A172 (cell line): ENCODE results near the gene ABCB11. TPM values are rescaled to one million over a fixed set of nuclear protein-coding genes. Genes with fewer than 3 reads are reported as not detected.
"Not testable (repeated sequence)": the region's sequence is repeated elsewhere in the genome, so short reads cannot be mapped to it uniquely, and the experiment has no call there.

Source experiments
- DNase-seq: peaks from one replicate; pipeline ENCODE4 v3.0.0-alpha.2; 2015; ENCODE audit warnings: low spot score
- total RNA-seq: library from RNA; depleted of rRNA; stranded (reverse); fragments of >200 nt; shearing (Covaris generic); gene quantifications from 2 replicates; pipeline ENCODE4 v1.2.3, GENCODE V29; 2014

ABCB11 gene
- total RNA-seq, 1 experiment from 2014 or later = not detected

GRCh38 chr2:168971261-168971660, 59.9 kb downstream of the ABCB11 start:
- no peak for DNase-seq

GRCh38 chr2:168970711-168971233, 60.4 kb downstream of the ABCB11 start:
- no peak for DNase-seq

GRCh38 chr2:168969865-168970264, 61.3 kb downstream of the ABCB11 start:
- no peak for DNase-seq

- no peak for DNase-seq
These were observed 62.8 kb downstream of the ABCB11 start for GRCh38 chr2:168968342-168968741.

- no peak for DNase-seq
These were observed 66.8 kb downstream of the ABCB11 start for GRCh38 chr2:168964251-168964807.

- no peak for DNase-seq
These were observed 68.5 kb downstream of the ABCB11 start for GRCh38 chr2:168962636-168963035.

GRCh38 chr2:168961450-168962229, 69.5 kb downstream of the ABCB11 start:
- DNase-seq = peak; percentile 72

- DNase-seq = no peak
These were observed 74.7 kb downstream of the ABCB11 start for GRCh38 chr2:168956392-168956791.

GRCh38 chr2:168955321-168955720, 75.8 kb downstream of the ABCB11 start:
- no peak for DNase-seq

GRCh38 chr2:168954256-168954655, 76.9 kb downstream of the ABCB11 start:
- no peak for DNase-seq

GRCh38 chr2:168952424-168952823, 78.7 kb downstream of the ABCB11 start:
- DNase-seq = no peak

GRCh38 chr2:168951871-168952270, 79.3 kb downstream of the ABCB11 start:
- no peak for DNase-seq

GRCh38 chr2:168949324-168949723, 81.8 kb downstream of the ABCB11 start:
- no peak for DNase-seq

GRCh38 chr2:168948621-168949212, 82.4 kb downstream of the ABCB11 start:
- DNase-seq = peak; percentile 13

GRCh38 chr2:168945508-168945907, 85.6 kb downstream of the ABCB11 start:
- DNase-seq = no peak

- DNase-seq = no peak
These were observed 87.1 kb downstream of the ABCB11 start for GRCh38 chr2:168944065-168944464.

GRCh38 chr2:168941297-168941696, 89.8 kb downstream of the ABCB11 start:
- no peak for DNase-seq

- no peak for DNase-seq
These were observed 91.2 kb downstream of the ABCB11 start for GRCh38 chr2:168939918-168940317.

GRCh38 chr2:168939061-168939460, 92.1 kb downstream of the ABCB11 start:
- DNase-seq = no peak

GRCh38 chr2:168935810-168936581, 95.1 kb downstream of the ABCB11 start:
- DNase-seq = no peak

- DNase-seq = no peak
These were observed 96.3 kb downstream of the ABCB11 start for GRCh38 chr2:168934826-168935225.

- not testable (repeated sequence) for DNase-seq
These were observed 99.0 kb downstream of the ABCB11 start for GRCh38 chr2:168932174-168932573.
